Transverse colon (tissue), 4 donors: Measurements from ENCODE around the gene MPPED2.

ENCODE experiments used
- EP300 ChIP-seq: sonication (generic); formaldehyde crosslinking; IDR thresholded peaks from one replicate; pipeline ENCODE4 v1.6.1; 2017; ENCODE audit warnings: antibody characterized with exemption, low read depth
- POLR2AphosphoS5 ChIP-seq, 3 donors: sonication (generic); formaldehyde crosslinking; IDR thresholded peaks; one replicate each; pipeline ENCODE4 v1.6.1; 2016; ENCODE audit warnings: antibody characterized with exemption in 3 of 3
- TF ChIP-seq, protein P1 (sequence below), 5 experiments: fragments of 200-600 bp in 3 of 5; fragments of 450-650 bp in 2 of 5; sonication (generic) in 3 of 5; IDR thresholded peaks; 1 replicate in 2 of 5; 2 replicates in 3 of 5; pipeline ENCODE4 v1.5.1; 2016 to 2017; ENCODE audit warnings: antibody characterized with exemption in 5 of 5, inconsistent platforms in 3 of 5, mild to moderate bottlenecking in 2 of 5, moderate library complexity in 1 of 5

DNA sequence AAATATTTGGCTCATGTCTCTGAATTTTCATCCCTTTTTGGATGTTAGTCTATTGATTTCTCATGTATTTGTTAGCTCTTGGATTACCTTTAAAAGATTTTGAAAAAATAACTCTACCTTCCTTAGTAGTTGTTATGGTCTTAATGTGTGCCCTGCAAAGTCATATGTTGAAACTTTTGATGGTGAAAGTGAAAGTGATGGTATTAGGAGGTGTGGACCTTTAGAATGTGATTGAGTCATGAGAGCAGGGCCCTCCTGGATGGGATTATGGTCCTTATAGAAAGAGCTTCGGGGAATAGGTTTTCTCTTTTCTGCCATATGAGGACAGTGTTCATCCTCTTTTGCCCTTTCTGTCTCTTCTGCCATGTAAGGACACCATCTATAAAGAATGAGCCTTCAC lies 33.6 kb upstream of the MPPED2 start:
- TF ChIP-seq POLR2AphosphoS5 (IDR thresholded peaks at IDR 0.05), result no peak
- TF ChIP-seq EP300, result no peak
- TF ChIP-seq, protein P1, sequence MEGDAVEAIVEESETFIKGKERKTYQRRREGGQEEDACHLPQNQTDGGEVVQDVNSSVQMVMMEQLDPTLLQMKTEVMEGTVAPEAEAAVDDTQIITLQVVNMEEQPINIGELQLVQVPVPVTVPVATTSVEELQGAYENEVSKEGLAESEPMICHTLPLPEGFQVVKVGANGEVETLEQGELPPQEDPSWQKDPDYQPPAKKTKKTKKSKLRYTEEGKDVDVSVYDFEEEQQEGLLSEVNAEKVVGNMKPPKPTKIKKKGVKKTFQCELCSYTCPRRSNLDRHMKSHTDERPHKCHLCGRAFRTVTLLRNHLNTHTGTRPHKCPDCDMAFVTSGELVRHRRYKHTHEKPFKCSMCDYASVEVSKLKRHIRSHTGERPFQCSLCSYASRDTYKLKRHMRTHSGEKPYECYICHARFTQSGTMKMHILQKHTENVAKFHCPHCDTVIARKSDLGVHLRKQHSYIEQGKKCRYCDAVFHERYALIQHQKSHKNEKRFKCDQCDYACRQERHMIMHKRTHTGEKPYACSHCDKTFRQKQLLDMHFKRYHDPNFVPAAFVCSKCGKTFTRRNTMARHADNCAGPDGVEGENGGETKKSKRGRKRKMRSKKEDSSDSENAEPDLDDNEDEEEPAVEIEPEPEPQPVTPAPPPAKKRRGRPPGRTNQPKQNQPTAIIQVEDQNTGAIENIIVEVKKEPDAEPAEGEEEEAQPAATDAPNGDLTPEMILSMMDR (IDR thresholded peaks at IDR 0.05), result no peak
